Neural progenitor cell (in vitro differentiated cells): ENCODE measurements around the gene ZBTB42. TPM values are rescaled to one million over a fixed set of nuclear protein-coding genes. Genes with fewer than 3 reads are reported as not detected.

ENCODE experiments used
- DNase-seq: peaks from one replicate; pipeline ENCODE4 v3.0.0-alpha.2; 2016; ENCODE audit warnings: low spot score
- H2AFZ ChIP-seq: fragments of 200-600 bp; sonication (generic); replicated peaks from 2 replicates; pipeline ENCODE4 v1.6.1; 2016; ENCODE audit warnings: antibody characterized with exemption
- H3F3A ChIP-seq: fragments of 200-600 bp; sonication (generic); 2 replicates; pipeline ENCODE4 v1.6.1; 2016; ENCODE audit warnings: antibody characterized with exemption, low read depth
- H3K27ac ChIP-seq: fragments of 200-600 bp; sonication (generic); 2 replicates; pipeline ENCODE4 v1.5.1; 2016; ENCODE audit warnings: mild to moderate bottlenecking
- H3K27me3 ChIP-seq: fragments of 200-600 bp; sonication (generic); 2 replicates; pipeline ENCODE4 v1.6.1; 2016; ENCODE audit warnings: mild to moderate bottlenecking, moderate library complexity
- H3K36me3 ChIP-seq: fragments of 200-600 bp; sonication (generic); 2 replicates; pipeline ENCODE4 v1.5.1; 2016
- H3K4me1 ChIP-seq: fragments of 200-600 bp; sonication (generic); 2 replicates; pipeline ENCODE4 v1.6.1; 2016; ENCODE audit warnings: mixed run types
- H3K4me2 ChIP-seq: fragments of 200-600 bp; sonication (generic); 2 replicates; pipeline ENCODE4 v1.6.1; 2016
- H3K4me3 ChIP-seq: fragments of 200-600 bp; sonication (generic); 2 replicates; pipeline ENCODE4 v1.5.1; 2016
- H3K79me2 ChIP-seq: fragments of 200-600 bp; sonication (generic); 2 replicates; pipeline ENCODE4 v1.6.1; 2016; ENCODE audit warnings: low read depth
- H3K9ac ChIP-seq: fragments of 200-600 bp; sonication (generic); 2 replicates; pipeline ENCODE4 v1.6.1; 2016
- H3K9me3 ChIP-seq: fragments of 200-600 bp; sonication (generic); 2 replicates; pipeline ENCODE4 v1.5.1; 2016; ENCODE audit warnings: low read depth
- H4K20me1 ChIP-seq: fragments of 200-600 bp; sonication (generic); 2 replicates; pipeline ENCODE4 v1.6.1; 2016; ENCODE audit warnings: low read depth
- H3K27ac Mint-ChIP-seq: 3 replicates; pipeline ENCODE4 v1.8.0; 2021; ENCODE audit warnings: mixed read lengths
- H3K27me3 Mint-ChIP-seq: 2 replicates; pipeline ENCODE4 v1.8.0; 2022; ENCODE audit warnings: low read depth, mild to moderate bottlenecking, inconsistent platforms, moderate library complexity, mixed read lengths; ENCODE audit not compliant: insufficient read depth
- H3K36me3 Mint-ChIP-seq: 3 replicates; pipeline ENCODE4 v1.8.0; 2021; ENCODE audit warnings: mixed read lengths
- H3K4me1 Mint-ChIP-seq: 3 replicates; pipeline ENCODE4 v1.8.0; 2021; ENCODE audit warnings: mixed read lengths
- H3K4me3 Mint-ChIP-seq: 3 replicates; pipeline ENCODE4 v1.8.0; 2021; ENCODE audit warnings: mild to moderate bottlenecking, moderate library complexity, mixed read lengths
- H3K9me3 Mint-ChIP-seq: 3 replicates; pipeline ENCODE4 v1.8.0; 2020; ENCODE audit warnings: mixed read lengths
- CTCF ChIP-seq: fragments of 200-600 bp; sonication (generic); IDR thresholded peaks from 2 replicates; pipeline ENCODE4 v1.5.1; 2017; ENCODE audit warnings: antibody characterized with exemption, mild to moderate bottlenecking
- EZH2 ChIP-seq: fragments of 200-600 bp; sonication (generic); IDR thresholded peaks from 2 replicates; pipeline ENCODE4 v1.6.1; 2017; ENCODE audit warnings: antibody characterized with exemption, mild to moderate bottlenecking, moderate library complexity
- EZH2phosphoT487 ChIP-seq: fragments of 200-600 bp; sonication (generic); IDR thresholded peaks from 2 replicates; pipeline ENCODE4 v1.6.1; 2017; ENCODE audit warnings: antibody characterized with exemption
- total RNA-seq: library from RNA; depleted of rRNA; stranded (reverse); fragments of >200 nt; gene quantifications from 2 replicates; pipeline ENCODE4 v1.2.3, GENCODE V29; 2015; ENCODE audit warnings: low replicate concordance

Gene ZBTB42
- total RNA-seq, 1 donor from 2014 or later = 0.41 TPM

- no peaks in the 10 kb centered on the region for H3K9me3 ChIP-seq
- peaks cover 15% of the 10 kb centered on the region for H3K27me3 Mint-ChIP-seq
- H3K79me2 ChIP-seq = peaks cover 9% of the 10 kb centered on the region
- H3K36me3 Mint-ChIP-seq = peaks cover 5% of the 10 kb centered on the region
- H3K4me1 ChIP-seq = peaks cover 6% of the 10 kb centered on the region
- no peak overlapping the region for H3K27ac ChIP-seq
- no peaks in the 10 kb centered on the region for H3K36me3 ChIP-seq
- TF ChIP-seq EZH2phosphoT487 = no peak
- no peak for TF ChIP-seq CTCF
- no peak for TF ChIP-seq EZH2
- peaks cover 8% of the 10 kb centered on the region for H3K9me3 Mint-ChIP-seq
- peaks cover 10% of the 10 kb centered on the region for H3F3A ChIP-seq
- H3K4me1 Mint-ChIP-seq = peaks cover 18% of the 10 kb centered on the region
- no peak overlapping the region for H2AFZ ChIP-seq
- DNase-seq = no peak
- H4K20me1 ChIP-seq = no peaks in the 10 kb centered on the region
- H3K4me3 ChIP-seq = no peak overlapping the region
- no peak overlapping the region for H3K27ac Mint-ChIP-seq
- no peak overlapping the region for H3K4me3 Mint-ChIP-seq
- no peak overlapping the region for H3K9ac ChIP-seq
- H3K27me3 ChIP-seq = peaks cover 24% of the 10 kb centered on the region
- H3K4me2 ChIP-seq = no peak overlapping the region
Measured at GRCh38 chr14:104821229-104821945, 20.5 kb downstream of the ZBTB42 start.

GRCh38 chr14:104821971-104822608, 21.2 kb downstream of the ZBTB42 start:
- Histone ChIP-seq H3K4me2 (no peak overlapping the region), H3K4me1 (peaks cover 3% of the 10 kb centered on the region), H3K9ac (no peak overlapping the region), H3K4me3 (no peak overlapping the region), H3K27ac (no peak overlapping the region), H3K36me3 (no peaks in the 10 kb centered on the region), H4K20me1 (no peaks in the 10 kb centered on the region), H3K27me3 (peaks cover 30% of the 10 kb centered on the region), H3K79me2 (peaks cover 5% of the 10 kb centered on the region), H3F3A (peaks cover 14% of the 10 kb centered on the region), H2AFZ (no peak overlapping the region), H3K9me3 (no peaks in the 10 kb centered on the region)
- Mint-ChIP-seq H3K4me3 (no peak overlapping the region), H3K27ac (no peak overlapping the region), H3K9me3 (peaks cover 8% of the 10 kb centered on the region), H3K36me3 (peaks cover 5% of the 10 kb centered on the region), H3K27me3 (peaks cover 14% of the 10 kb centered on the region), H3K4me1 (peaks cover 16% of the 10 kb centered on the region)
- no peak for TF ChIP-seq EZH2phosphoT487
- no peak for TF ChIP-seq EZH2
- no peak for TF ChIP-seq CTCF
- no peak for DNase-seq

GRCh38 chr14:104822821-104823615, 22.1 kb downstream of the ZBTB42 start:
- Mint-ChIP-seq H3K9me3 (peaks cover 8% of the 10 kb centered on the region), H3K36me3 (peaks cover 5% of the 10 kb centered on the region), H3K27ac (no peak overlapping the region), H3K27me3 (peaks cover 21% of the 10 kb centered on the region), H3K4me3 (no peak overlapping the region), H3K4me1 (peaks cover 20% of the 10 kb centered on the region)
- peaks cover 34% of the 10 kb centered on the region for H3K27me3 ChIP-seq
- no peaks in the 10 kb centered on the region for H3K36me3 ChIP-seq
- H3K79me2 ChIP-seq = no peaks in the 10 kb centered on the region
- H3K4me1 ChIP-seq = no peaks in the 10 kb centered on the region
- no peak for TF ChIP-seq EZH2
- TF ChIP-seq CTCF = no peak
- H3K4me3 ChIP-seq = no peak overlapping the region
- peaks cover 18% of the 10 kb centered on the region for H3F3A ChIP-seq
- no peak overlapping the region for H3K27ac ChIP-seq
- H3K9ac ChIP-seq = no peak overlapping the region
- H3K4me2 ChIP-seq = no peak overlapping the region
- DNase-seq = no peak
- no peaks in the 10 kb centered on the region for H4K20me1 ChIP-seq
- H2AFZ ChIP-seq = no peak overlapping the region
- no peaks in the 10 kb centered on the region for H3K9me3 ChIP-seq
